Stimulated activated naive B cell treated with anti-CD40 and anti-IgM and Interleukin-4, amounts not matched to agents 10 μg/mL and 1 μg/mL and 100 μg/mL, for 72 hours (primary cell): ENCODE measurements around the gene MLLT11.

ENCODE experiments used
- ATAC-seq, 2 donors: fragments of 150-1000 bp; cut with Tn5 transposase; replicated peaks; 2 replicates each; pipeline ENCODE4 v1.10.0; 2021; ENCODE audit warnings: moderate library complexity in 1 of 2
- DNase-seq: peaks from one replicate; pipeline ENCODE4 v3.0.0; 2021
- H3K27ac Mint-ChIP-seq: one replicate; pipeline ENCODE4 v1.8.0; 2022; ENCODE audit warnings: mild to moderate bottlenecking, mixed read lengths
- H3K27me3 Mint-ChIP-seq, 2 donors: one replicate each; pipeline ENCODE4 v1.8.0; 2022; ENCODE audit warnings: mixed read lengths in 2 of 2
- H3K36me3 Mint-ChIP-seq, 2 donors: one replicate each; pipeline ENCODE4 v1.8.0; 2022; ENCODE audit warnings: mixed read lengths in 2 of 2, mild to moderate bottlenecking in 1 of 2
- H3K4me1 Mint-ChIP-seq, 2 donors: one replicate each; pipeline ENCODE4 v1.8.0; 2022; ENCODE audit warnings: mixed read lengths in 2 of 2, mild to moderate bottlenecking in 1 of 2
- H3K4me3 Mint-ChIP-seq, 2 donors: one replicate each; pipeline ENCODE4 v1.8.0; 2022; ENCODE audit warnings: mild to moderate bottlenecking in 2 of 2, mixed read lengths in 2 of 2, moderate library complexity in 1 of 2
- H3K9me3 Mint-ChIP-seq, 2 donors: one replicate each; pipeline ENCODE4 v1.8.0; 2022; ENCODE audit warnings: mixed read lengths in 2 of 2, mild to moderate bottlenecking in 1 of 2

MLLT11 gene

GRCh38 chr1:151060007-151060656 lies at the start of gene MLLT11:
TSS of gene MLLT11 (plus strand) at chr1:151060397. CDS start at chr1:151067225, 6,828 bp downstream.
- H3K36me3 Mint-ChIP-seq: peaks cover 37% of the 10 kb centered on the region in 2 donors

GRCh38 chr1:151011154-151011850 lies 48.9 kb upstream of the MLLT11 start:
- Mint-ChIP-seq H3K4me3 (no peak overlapping the region), H3K4me1 (peaks cover 25 to 51% of the 10 kb centered on the region in 2 donors), H3K36me3 (peaks cover 3 to 6% of the 10 kb centered on the region in 2 donors), H3K27me3 (no peaks in the 10 kb centered on the region), H3K27ac (no peak overlapping the region), H3K9me3 (no peaks in the 10 kb centered on the region)
- ATAC-seq (no peak), DNase-seq (no peak)

More at GRCh38 chr1:151060007-151060656, at the start of gene MLLT11:
- no peaks in the 10 kb centered on the region for H3K27me3 Mint-ChIP-seq
- no peaks in the 10 kb centered on the region for H3K9me3 Mint-ChIP-seq
- H3K4me1 Mint-ChIP-seq: peaks cover 38 to 54% of the 10 kb centered on the region in 2 donors
- H3K27ac Mint-ChIP-seq: peak within 1 kb of the TSS; percentile 99
- no peak for DNase-seq
- no peak for ATAC-seq
- peak within 1 kb of the TSS; percentile 94 to 95 for H3K4me3 Mint-ChIP-seq

GRCh38 chr1:151012684-151013471 lies 47.3 kb upstream of the MLLT11 start:
- Mint-ChIP-seq H3K27me3 (no peaks in the 10 kb centered on the region), H3K27ac (no peak overlapping the region), H3K9me3 (no peaks in the 10 kb centered on the region), H3K36me3 (peaks cover 3 to 6% of the 10 kb centered on the region in 2 donors), H3K4me3 (no peak overlapping the region), H3K4me1 (peaks cover 13 to 36% of the 10 kb centered on the region in 2 donors)
- no peak for DNase-seq
- ATAC-seq: no peak

GRCh38 chr1:151013518-151013917 lies 46.7 kb upstream of the MLLT11 start:
- DNase-seq (no peak), ATAC-seq (no peak)
- no peak overlapping the region for H3K4me3 Mint-ChIP-seq
- H3K4me1 Mint-ChIP-seq: peaks cover 9 to 29% of the 10 kb centered on the region in 2 donors
- H3K27ac Mint-ChIP-seq: no peak overlapping the region
- H3K27me3 Mint-ChIP-seq: no peaks in the 10 kb centered on the region
- no peaks in the 10 kb centered on the region for H3K9me3 Mint-ChIP-seq
- H3K36me3 Mint-ChIP-seq: peaks cover 4 to 7% of the 10 kb centered on the region in 2 donors

- DNase-seq (peak; percentile 54), ATAC-seq (peak; percentile 96 to 99)
- Mint-ChIP-seq H3K27me3 (no peaks in the 10 kb centered on the region), H3K27ac (no peak overlapping the region), H3K4me1 (peaks cover 4 to 8% of the 10 kb centered on the region in 2 donors), H3K4me3 (no peak overlapping the region), H3K9me3 (no peaks in the 10 kb centered on the region), H3K36me3 (peaks cover 23 to 30% of the 10 kb centered on the region in 2 donors)
Measured at GRCh38 chr1:151024540-151025146, 35.6 kb upstream of the MLLT11 start.

- Mint-ChIP-seq H3K36me3 (peaks cover 27 to 38% of the 10 kb centered on the region in 2 donors), H3K4me1 (peaks cover 6 to 8% of the 10 kb centered on the region in 2 donors), H3K4me3 (no peak overlapping the region), H3K27me3 (no peaks in the 10 kb centered on the region), H3K27ac (no peak overlapping the region), H3K9me3 (no peaks in the 10 kb centered on the region)
- DNase-seq (no peak), ATAC-seq (no peak)
Measured at GRCh38 chr1:151026460-151026859, 33.7 kb upstream of the MLLT11 start.

- H3K27me3 Mint-ChIP-seq: no peaks in the 10 kb centered on the region
- peaks cover 0 to 1% of the 10 kb centered on the region in 2 donors for H3K4me1 Mint-ChIP-seq
- no peak overlapping the region for H3K27ac Mint-ChIP-seq
- ATAC-seq (no peak), DNase-seq (no peak)
- H3K9me3 Mint-ChIP-seq: no peaks in the 10 kb centered on the region
- H3K4me3 Mint-ChIP-seq: no peak overlapping the region
- peaks cover 27 to 35% of the 10 kb centered on the region in 2 donors for H3K36me3 Mint-ChIP-seq
Measured at GRCh38 chr1:151032164-151032563, 28.0 kb upstream of the MLLT11 start.

GRCh38 chr1:151035167-151035566 lies 25.0 kb upstream of the MLLT11 start:
- H3K4me3 Mint-ChIP-seq: no peak overlapping the region
- peaks cover 19 to 40% of the 10 kb centered on the region in 2 donors for H3K36me3 Mint-ChIP-seq
- no peaks in the 10 kb centered on the region for H3K27me3 Mint-ChIP-seq
- ATAC-seq: no peak
- H3K27ac Mint-ChIP-seq: no peak overlapping the region
- H3K4me1 Mint-ChIP-seq: peaks cover 0 to 1% of the 10 kb centered on the region in 2 donors
- no peaks in the 10 kb centered on the region for H3K9me3 Mint-ChIP-seq
- no peak for DNase-seq

- Mint-ChIP-seq H3K27me3 (no peaks in the 10 kb centered on the region), H3K4me3 (no peak within 1 kb of the TSS), H3K27ac (peak within 1 kb of the TSS; percentile 4), H3K4me1 (no peaks in the 10 kb centered on the region), H3K9me3 (no peaks in the 10 kb centered on the region), H3K36me3 (peaks cover 15 to 33% of the 10 kb centered on the region in 2 donors)
- ATAC-seq (no peak), DNase-seq (no peak)
Measured at GRCh38 chr1:151036356-151036755, 23.8 kb upstream of the MLLT11 start, which contains the start of gene BNIPL. TSS of gene BNIPL (plus strand) at chr1:151036586. CDS start at chr1:151036726, 140 bp downstream.

- Mint-ChIP-seq H3K9me3 (no peaks in the 10 kb centered on the region), H3K4me1 (no peaks in the 10 kb centered on the region), H3K27me3 (no peaks in the 10 kb centered on the region), H3K27ac (no peak overlapping the region), H3K4me3 (no peak overlapping the region), H3K36me3 (peaks cover 15 to 31% of the 10 kb centered on the region in 2 donors)
- ATAC-seq (no peak), DNase-seq (no peak)
Measured at GRCh38 chr1:151037032-151037431, 23.2 kb upstream of the MLLT11 start.

GRCh38 chr1:151039521-151039920 lies 20.7 kb upstream of the MLLT11 start:
- H3K36me3 Mint-ChIP-seq: peaks cover 16 to 31% of the 10 kb centered on the region in 2 donors
- no peak overlapping the region for H3K4me3 Mint-ChIP-seq
- no peak overlapping the region for H3K27ac Mint-ChIP-seq
- H3K27me3 Mint-ChIP-seq: no peaks in the 10 kb centered on the region
- ATAC-seq: no peak
- no peaks in the 10 kb centered on the region for H3K9me3 Mint-ChIP-seq
- no peaks in the 10 kb centered on the region for H3K4me1 Mint-ChIP-seq
- no peak for DNase-seq

GRCh38 chr1:151043163-151043562 lies 17.0 kb upstream of the MLLT11 start:
- Mint-ChIP-seq H3K9me3 (no peaks in the 10 kb centered on the region), H3K27me3 (no peaks in the 10 kb centered on the region), H3K36me3 (peaks cover 7 to 17% of the 10 kb centered on the region in 2 donors), H3K4me3 (no peak overlapping the region), H3K27ac (no peak overlapping the region), H3K4me1 (peaks cover 9 to 16% of the 10 kb centered on the region in 2 donors)
- DNase-seq: no peak
- no peak for ATAC-seq

GRCh38 chr1:151047591-151047924 lies 12.6 kb upstream of the MLLT11 start, which contains the start of gene C1orf56:
TSS of gene C1orf56 (plus strand) at chr1:151047751. CDS start at chr1:151047848, 97 bp downstream.
- H3K27ac Mint-ChIP-seq: peak within 1 kb of the TSS; percentile 97
- ATAC-seq: peak; percentile 70 to 76
- peaks cover 12 to 19% of the 10 kb centered on the region in 2 donors for H3K36me3 Mint-ChIP-seq
- H3K4me3 Mint-ChIP-seq: peak within 1 kb of the TSS; percentile 88 to 95
- no peaks in the 10 kb centered on the region for H3K9me3 Mint-ChIP-seq
- DNase-seq: peak; percentile 47
- H3K4me1 Mint-ChIP-seq: peaks cover 23 to 48% of the 10 kb centered on the region in 2 donors
- H3K27me3 Mint-ChIP-seq: no peaks in the 10 kb centered on the region
